H1 (cell line): ENCODE data around the gene PPARD. TPM values are rescaled to one million over a fixed set of nuclear protein-coding genes. Genes with fewer than 3 reads are reported as not detected.

ENCODE experiments used
- CTCF ChIA-PET: fragments of 300-600 bp; sonication (Branson Sonifier 250); formaldehyde crosslinking; loops from one replicate; lab custom pipeline; 2021; ENCODE audit not compliant: partially characterized antibody; lab: Charles Lee
- POLR2A ChIA-PET: fragments of 300-600 bp; sonication (Branson Sonifier 250); formaldehyde crosslinking; loops from one replicate; lab custom pipeline; 2021; ENCODE audit warnings: inconsistent platforms; ENCODE audit not compliant: partially characterized antibody; lab: Charles Lee
- DNase-seq, 2 experiments: peaks; one replicate each; pipeline versions ENCODE4 v3.0.0 to v3.0.0-alpha.2; 2010 to 2022; ENCODE audit warnings: low spot score in 2 of 2, low read depth in 1 of 2, mixed read lengths in 1 of 2
- FAIRE-seq: peaks from 2 replicates; lab custom pipeline; 2011; peaks lifted over from hg19 to GRCh38; lab: Jason Lieb, UNC
- H2AFZ ChIP-seq: 2 replicates; pipeline ENCODE4 v1.8.1; 2012; ENCODE audit warnings: low read length, inconsistent platforms
- H2AK5ac ChIP-seq: 2 replicates; pipeline ENCODE4 v1.6.1; 2013; ENCODE audit warnings: low read depth, low read length
- H2BK120ac ChIP-seq: replicated peaks from 2 replicates; pipeline ENCODE3; 2013; ENCODE audit warnings: low read depth, low read length, inconsistent platforms
- H2BK12ac ChIP-seq: 2 replicates; pipeline ENCODE4 v1.6.1; 2013; ENCODE audit warnings: low read depth, low read length
- H2BK15ac ChIP-seq: 2 replicates; pipeline ENCODE4 v1.6.1; 2013; ENCODE audit warnings: low read length
- H2BK20ac ChIP-seq: 2 replicates; pipeline ENCODE4 v1.6.1; 2013; ENCODE audit warnings: low read length
- H2BK5ac ChIP-seq: 2 replicates; pipeline ENCODE4 v1.6.1; 2013; ENCODE audit warnings: low read depth, low read length
- H3K14ac ChIP-seq: 2 replicates; pipeline ENCODE4 v1.6.1; 2013; ENCODE audit warnings: inconsistent platforms; ENCODE audit not compliant: insufficient read length
- H3K18ac ChIP-seq: 2 replicates; pipeline ENCODE4 v1.6.1; 2013; ENCODE audit warnings: low read length; ENCODE audit errors: extremely low read depth
- H3K23ac ChIP-seq: 2 replicates; pipeline ENCODE4 v1.6.1; 2013; ENCODE audit warnings: inconsistent platforms; ENCODE audit not compliant: insufficient read length
- H3K23me2 ChIP-seq: 2 replicates; pipeline ENCODE4 v1.6.1; 2013; ENCODE audit warnings: low read depth, low read length
- H3K27ac ChIP-seq: 2 replicates; pipeline ENCODE4 v1.6.1; 2011; ENCODE audit warnings: low read depth, low read length, inconsistent platforms
- H3K27me3 ChIP-seq, 4 experiments: replicated peaks in 1 of 4; 1 replicate in 1 of 4; 2 replicates in 3 of 4; pipeline versions ENCODE4 v1.6.1 to v1.8.1; 2011 to 2013; ENCODE audit warnings: low read length in 3 of 4, mild to moderate bottlenecking in 3 of 4, inconsistent platforms in 2 of 4, mixed read lengths in 2 of 4, moderate library complexity in 1 of 4; ENCODE audit not compliant: control insufficient read depth in 3 of 4, insufficient read depth in 3 of 4; ENCODE audit errors: extremely low read depth in 1 of 4
- H3K36me3 ChIP-seq, 4 experiments: 2 replicates each; pipeline versions ENCODE4 v1.6.1 to v1.8.1; 2011 to 2013; ENCODE audit warnings: mild to moderate bottlenecking in 4 of 4, low read length in 3 of 4, moderate library complexity in 2 of 4, control low read depth in 1 of 4, inconsistent platforms in 1 of 4; ENCODE audit not compliant: insufficient read depth in 4 of 4, control insufficient read depth in 2 of 4
- H3K4ac ChIP-seq: replicated peaks from 2 replicates; pipeline ENCODE3; 2013; ENCODE audit warnings: low read length, low read depth, mixed read lengths, inconsistent platforms; ENCODE audit not compliant: insufficient read length
- H3K4me1 ChIP-seq, 4 experiments: replicated peaks in 1 of 4; 1 replicate in 1 of 4; 2 replicates in 3 of 4; pipeline versions ENCODE4 v1.6.1 to v1.8.1; 2011 to 2013; ENCODE audit warnings: low read length in 3 of 4, inconsistent platforms in 2 of 4, mixed read lengths in 1 of 4; ENCODE audit not compliant: insufficient read depth in 4 of 4, control insufficient read depth in 3 of 4
- H3K4me2 ChIP-seq, 2 experiments: 2 replicates each; pipeline versions ENCODE4 v1.6.1 to v1.8.1; 2011 to 2013; ENCODE audit warnings: low read depth in 2 of 2, low read length in 2 of 2, control low read depth in 1 of 2, inconsistent platforms in 1 of 2, mild to moderate bottlenecking in 1 of 2; ENCODE audit not compliant: insufficient read depth in 1 of 2
- H3K4me3 ChIP-seq, 4 experiments: fragments of 200-600, 300-600 bp in 1 of 4; sonication (generic), shearing (Covaris generic), sonication (Bioruptor Twin) in 1 of 4; 2 replicates each; pipeline versions ENCODE4 v1.5.1 to v1.8.1; 2011 to 2016; ENCODE audit warnings: low read length in 4 of 4, low read depth in 3 of 4, control low read depth in 2 of 4, inconsistent platforms in 2 of 4, mild to moderate bottlenecking in 2 of 4, mixed read lengths in 1 of 4, moderate library complexity in 1 of 4; ENCODE audit not compliant: insufficient read depth in 2 of 4; ENCODE audit errors: extremely low read depth in 1 of 4
- H3K56ac ChIP-seq: replicated peaks from 2 replicates; pipeline ENCODE3; 2013; ENCODE audit warnings: low read depth, mild to moderate bottlenecking, mixed read lengths, low read length, inconsistent platforms; ENCODE audit not compliant: insufficient read length
- H3K79me1 ChIP-seq: 2 replicates; pipeline ENCODE4 v1.6.1; 2013; ENCODE audit warnings: low read depth, low read length, control low read depth
- H3K79me2 ChIP-seq, 2 experiments: 2 replicates each; pipeline versions ENCODE4 v1.6.1 to v1.8.1; 2012 to 2013; ENCODE audit warnings: low read length in 2 of 2, mild to moderate bottlenecking in 2 of 2, inconsistent platforms in 1 of 2; ENCODE audit not compliant: insufficient read depth in 2 of 2, control insufficient read depth in 1 of 2
- H3K9ac ChIP-seq, 4 experiments: replicated peaks in 1 of 4; 1 replicate in 1 of 4; 2 replicates in 3 of 4; pipeline versions ENCODE4 v1.6.1 to v1.8.1; 2011 to 2013; ENCODE audit warnings: low read depth in 3 of 4, low read length in 3 of 4, control low read depth in 2 of 4, mild to moderate bottlenecking in 2 of 4, moderate library complexity in 2 of 4, inconsistent platforms in 1 of 4; ENCODE audit errors: extremely low read depth in 1 of 4
- H3K9me3 ChIP-seq, 2 experiments: 2 replicates each; pipeline versions ENCODE4 v1.6.1 to v1.8.1; 2012 to 2013; ENCODE audit warnings: mild to moderate bottlenecking in 2 of 2, moderate library complexity in 2 of 2, control low read depth in 1 of 2, inconsistent platforms in 1 of 2, low read depth in 1 of 2, low read length in 1 of 2, mixed read lengths in 1 of 2; ENCODE audit not compliant: insufficient read depth in 2 of 2
- H4K20me1 ChIP-seq, 2 experiments: replicated peaks in 1 of 2; 2 replicates each; pipeline versions ENCODE3 to v1.8.1; 2011 to 2013; ENCODE audit warnings: inconsistent platforms in 2 of 2, low read length in 2 of 2, mild to moderate bottlenecking in 1 of 2; ENCODE audit not compliant: insufficient read depth in 2 of 2, control insufficient read depth in 1 of 2
- H4K5ac ChIP-seq: 2 replicates; pipeline ENCODE4 v1.6.1; 2013; ENCODE audit warnings: low read length, low read depth, mixed read lengths, inconsistent platforms; ENCODE audit not compliant: insufficient read length
- H4K8ac ChIP-seq: 2 replicates; pipeline ENCODE4 v1.8.0; 2013; ENCODE audit warnings: mild to moderate bottlenecking, moderate library complexity, low read length, inconsistent platforms; ENCODE audit not compliant: insufficient read depth; ENCODE audit errors: extremely low read depth
- H4K91ac ChIP-seq: replicated peaks from 2 replicates; pipeline ENCODE3; 2013; ENCODE audit warnings: low read length, mixed read lengths, inconsistent platforms; ENCODE audit not compliant: insufficient read length
- ASH2L ChIP-seq: fragments of 200-600, 300-600 bp; sonication (generic); IDR thresholded peaks from one replicate; pipeline ENCODE4 v1.7.1; 2017; ENCODE audit warnings: low read length
- BACH1 ChIP-seq: IDR thresholded peaks from 2 replicates; pipeline ENCODE4 v1.6.1; 2012; ENCODE audit warnings: low read length, improper control_type of control experiment
- CBX8 ChIP-seq: fragments of 300-800, 300-1000 bp; sonication (generic); IDR thresholded peaks from 2 replicates; pipeline ENCODE4 v1.7.1; 2016; ENCODE audit warnings: low read depth, low read length, borderline replicate concordance
- CEBPB ChIP-seq: IDR thresholded peaks from 2 replicates; pipeline ENCODE4 v1.6.1; 2012; ENCODE audit warnings: low read depth, low read length
- CREB1 ChIP-seq: IDR thresholded peaks from 2 replicates; pipeline ENCODE4 v1.6.1; 2012; ENCODE audit warnings: inconsistent platforms
- EZH2 ChIP-seq: fragments of 200-600 bp; sonication (generic); IDR thresholded peaks from 2 replicates; pipeline ENCODE4 v1.7.1; 2012; ENCODE audit warnings: low read depth, mild to moderate bottlenecking, moderate library complexity, low read length, inconsistent platforms; ENCODE audit not compliant: severe bottlenecking
- MAFK ChIP-seq: IDR thresholded peaks from 2 replicates; pipeline ENCODE4 v1.6.1; 2012; ENCODE audit warnings: low read depth, mild to moderate bottlenecking, improper control_type of control experiment, low read length
- POLR2AphosphoS5 ChIP-seq: IDR thresholded peaks from 2 replicates; pipeline ENCODE4 v1.6.1; 2011; ENCODE audit warnings: low read depth, low read length
- SIN3A ChIP-seq, 2 experiments: IDR thresholded peaks in 1 of 2; conservative IDR thresholded peaks in 1 of 2; 2 replicates each; pipeline ENCODE4 v1.6.1; 2011 to 2012; ENCODE audit warnings: low read length in 2 of 2, improper control_type of control experiment in 1 of 2, low read depth in 1 of 2, mild to moderate bottlenecking in 1 of 2
- SP2 ChIP-seq: IDR thresholded peaks from 2 replicates; pipeline ENCODE4 v1.6.1; 2012; ENCODE audit warnings: mild to moderate bottlenecking, low read length, inconsistent platforms
- SRF ChIP-seq: IDR thresholded peaks from 2 replicates; pipeline ENCODE4 v1.6.1; 2011; ENCODE audit warnings: mild to moderate bottlenecking, low read depth, low read length, moderate library complexity
- ZNF274 ChIP-seq: IDR thresholded peaks from 2 replicates; pipeline ENCODE4 v1.7.0; 2012; ENCODE audit warnings: low read length, borderline replicate concordance; ENCODE audit errors: extremely low read depth
- WGBS, 2 experiments: shearing (Covaris generic) in 1 of 2; methylation state at CpG; one replicate each; pipeline versions ENCODE4 v1.1.6 to v1.1.7; 2013 to 2015; ENCODE audit warnings: low lambda C conversion rate in 2 of 2, mixed read lengths in 2 of 2, inconsistent platforms in 1 of 2, low coverage in 1 of 2, missing lambda C conversion rate in 1 of 2; ENCODE audit not compliant: insufficient replicate concordance in 2 of 2, insufficient coverage in 1 of 2, insufficient read length in 1 of 2; ENCODE audit errors: extremely low coverage in 1 of 2, missing lambda C conversion rate in 1 of 2; 5-methylcytosine and 5-hydroxymethylcytosine counted together
- polyA plus RNA-seq, 7 experiments: library from polyadenylated mRNA; depleted of rRNA in 3 of 7; stranded (reverse) in 5 of 7; unstranded in 2 of 7; fragments of >200 nt in 5 of 7; fragments of 200-250 nt in 2 of 7; gene quantifications; 1 replicate in 5 of 7; 2 replicates in 1 of 7; 4 replicates in 1 of 7; pipeline versions ENCODE4 v1.2.1 to v1.2.3, GENCODE V29; 2011 to 2013; ENCODE audit warnings: missing spikeins in 2 of 7, mixed read lengths in 2 of 7
- total RNA-seq: library from RNA; stranded (reverse); fragmentation: NEBNext Ultra II Directional; extraction: Animal tissue kit (Norgen Biotek cat#: 25700); gene quantifications from 2 replicates; pipeline ENCODE4 v1.2.1, GENCODE V29; 2021
- TF ChIP-seq, protein P1 (sequence below): IDR thresholded peaks from 2 replicates; pipeline ENCODE4 v1.6.1; 2012; ENCODE audit warnings: low read length, inconsistent platforms

Gene PPARD
- total and polyA plus RNA-seq, 2 of the 8 experiments (the other 6 are each of a cell fraction or from before 2014, with no cell fraction given) = 14.6 to 14.9 TPM

GRCh38 chr6:35351422-35351821, 9.1 kb downstream of the PPARD start:
- Histone ChIP-seq H2BK12ac (no peak overlapping the region), H2BK120ac (no peak overlapping the region), H3K23ac (no peak overlapping the region), H3K36me3 (peaks cover 0 to 9% (median 4%) of the 10 kb centered on the region in 4 experiments; a peak in 3 of 8 replicates), H4K91ac (no peak overlapping the region), H2AK5ac (no peak overlapping the region), H2BK20ac (no peak overlapping the region), H3K4me2 (no peak overlapping the region), H3K18ac (no peak overlapping the region), H4K8ac (no peak overlapping the region), H3K14ac (no peak overlapping the region), H4K20me1 (no peaks in the 10 kb centered on the region), H3K27ac (no peak overlapping the region), H3K4me3 (no peak overlapping the region), H3K79me1 (no peaks in the 10 kb centered on the region; the same call in 1 of the 2 replicates), H3K79me2 (no peaks in the 10 kb centered on the region), H4K5ac (no peak overlapping the region), H2AFZ (no peak overlapping the region), H3K56ac (no peak overlapping the region), H3K4ac (no peak overlapping the region), H3K9ac (no peak overlapping the region), H3K9me3 (no peaks in the 10 kb centered on the region), H3K27me3 (no peaks in the 10 kb centered on the region), H3K23me2 (no peaks in the 10 kb centered on the region), H2BK5ac (no peak overlapping the region), H3K4me1 (no peaks in the 10 kb centered on the region), H2BK15ac (no peak overlapping the region)
- FAIRE-seq (no peak), DNase-seq (no peak)
- CTCF ChIA-PET = interaction anchor here (0.9 to 2.7 kb wide), 6 partner anchors 9 to 97 kb away, joined by 3 to 10 read pairs (median 4); no protein-coding TSS in a partner anchor
- POLR2A ChIA-PET = no interaction called here
- 95% methylated on average over 4 of the region's 4 CpGs; no CpG with 5 or more reads in 1 of the 2 experiments for WGBS, 2 experiments
- TF ChIP-seq POLR2AphosphoS5 = no peak
- TF ChIP-seq MAFK = no peak
- no peak for TF ChIP-seq BACH1
- no peak for TF ChIP-seq EZH2
- TF ChIP-seq SRF = no peak
- TF ChIP-seq, protein P1, sequence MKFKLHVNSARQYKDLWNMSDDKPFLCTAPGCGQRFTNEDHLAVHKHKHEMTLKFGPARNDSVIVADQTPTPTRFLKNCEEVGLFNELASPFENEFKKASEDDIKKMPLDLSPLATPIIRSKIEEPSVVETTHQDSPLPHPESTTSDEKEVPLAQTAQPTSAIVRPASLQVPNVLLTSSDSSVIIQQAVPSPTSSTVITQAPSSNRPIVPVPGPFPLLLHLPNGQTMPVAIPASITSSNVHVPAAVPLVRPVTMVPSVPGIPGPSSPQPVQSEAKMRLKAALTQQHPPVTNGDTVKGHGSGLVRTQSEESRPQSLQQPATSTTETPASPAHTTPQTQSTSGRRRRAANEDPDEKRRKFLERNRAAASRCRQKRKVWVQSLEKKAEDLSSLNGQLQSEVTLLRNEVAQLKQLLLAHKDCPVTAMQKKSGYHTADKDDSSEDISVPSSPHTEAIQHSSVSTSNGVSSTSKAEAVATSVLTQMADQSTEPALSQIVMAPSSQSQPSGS = no peak
- TF ChIP-seq ZNF274 = no peak
- no peak for TF ChIP-seq CEBPB
- no peak for TF ChIP-seq SIN3A (conservative IDR thresholded peaks at IDR 0.05 in 1 of 2, IDR thresholded peaks at IDR 0.05 in 1 of 2; ENCODE audit: low read depth in 1 of 2, low read length in 2 of 2)
- TF ChIP-seq SP2 = no peak
- no peak for TF ChIP-seq CBX8
- no peak for TF ChIP-seq CREB1
- TF ChIP-seq ASH2L = no peak
